K562 (cell line): ENCODE measurements around the gene TUT4. TPM values are rescaled to one million over a fixed set of nuclear protein-coding genes. Genes with fewer than 3 reads are reported as not detected.
A peak's percentile ranks its signal among the peaks of the same experiment; 100 is the strongest.

ENCODE experiments used
- ARID4B ChIP-seq: sonication (generic); formaldehyde crosslinking; IDR thresholded peaks from 2 replicates; pipeline ENCODE4 v1.8.0; 2022; ENCODE audit warnings: mild to moderate bottlenecking, missing genetic modification reagents
- BCOR ChIP-seq: fragments of 450-650 bp; IDR thresholded peaks from 2 replicates; pipeline ENCODE4 v1.6.1; 2016
- BDP1 ChIP-seq: IDR thresholded peaks from 3 replicates; pipeline ENCODE4 v1.6.1; 2011; ENCODE audit not compliant: insufficient read length, insufficient read depth
- CBFA2T2 ChIP-seq: fragments of 450-650 bp; conservative IDR thresholded peaks from 2 replicates; pipeline ENCODE4 v1.6.1; 2017; ENCODE audit warnings: mild to moderate bottlenecking
- CREM ChIP-seq: IDR thresholded peaks from 2 replicates; pipeline ENCODE4 v1.6.1; 2014; ENCODE audit warnings: antibody characterized with exemption, low read depth
- GABPB1 ChIP-seq: sonication (generic); formaldehyde crosslinking; IDR thresholded peaks from 2 replicates; pipeline ENCODE4 v1.8.0; 2022; ENCODE audit warnings: mild to moderate bottlenecking, missing genetic modification reagents
- GTF2F1 ChIP-seq: IDR thresholded peaks from 2 replicates; pipeline ENCODE4 v1.6.1; 2011; ENCODE audit warnings: low read depth, low read length, improper control_type of control experiment
- GTF3C2 ChIP-seq: IDR thresholded peaks from 3 replicates; pipeline ENCODE4 v1.6.1; 2011; ENCODE audit warnings: borderline replicate concordance, mild to moderate bottlenecking, moderate library complexity; ENCODE audit not compliant: insufficient read length; ENCODE audit errors: extremely low read depth
- ID3 ChIP-seq, 2 experiments: fragments of 250-450 bp in 1 of 2; fragments of 450-650 bp in 1 of 2; sonication (Bioruptor Pico) in 1 of 2; IDR thresholded peaks; 2 replicates each; pipeline versions ENCODE4 v1.6.1 to v1.8.0; 2016 to 2021; ENCODE audit warnings: mild to moderate bottlenecking in 2 of 2, moderate library complexity in 2 of 2, missing compliant biosample characterization in 1 of 2, missing genetic modification characterization in 1 of 2
- KDM2B ChIP-seq: fragments of 250-450 bp; sonication (Bioruptor Pico); IDR thresholded peaks from 2 replicates; pipeline ENCODE4 v1.8.0; 2021; ENCODE audit warnings: mild to moderate bottlenecking, moderate library complexity
- MAZ ChIP-seq, 2 experiments: fragments of 450-650 bp in 1 of 2; sonication (generic) in 1 of 2; formaldehyde crosslinking; IDR thresholded peaks in 1 of 2; conservative IDR thresholded peaks in 1 of 2; 2 replicates each; pipeline versions ENCODE4 v1.4.0 to v1.5.0; 2020; ENCODE audit warnings: mild to moderate bottlenecking in 1 of 2, missing genetic modification reagents in 1 of 2
- PHF20 ChIP-seq: fragments of 450-650 bp; IDR thresholded peaks from 2 replicates; pipeline ENCODE4 v1.6.1; 2018; ENCODE audit not compliant: partially characterized antibody
- RBM17 ChIP-seq: fragments of 200-400 bp; formaldehyde crosslinking; IDR thresholded peaks from 2 replicates; pipeline ENCODE4 v1.6.1; 2017; ENCODE audit warnings: low read depth, mild to moderate bottlenecking, low read length, borderline replicate concordance
- SMAD4 ChIP-seq: fragments of 250-450 bp; sonication (Bioruptor Pico); conservative IDR thresholded peaks from 2 replicates; pipeline ENCODE4 v1.8.0; 2021; ENCODE audit warnings: inconsistent platforms, mild to moderate bottlenecking, moderate library complexity
- ZBTB17 ChIP-seq: fragments of 450-650 bp; formaldehyde crosslinking; IDR thresholded peaks from 2 replicates; pipeline ENCODE4 v1.4.0; 2020; ENCODE audit warnings: mild to moderate bottlenecking
- ZNF431 ChIP-seq: sonication (generic); formaldehyde crosslinking; IDR thresholded peaks from 2 replicates; pipeline ENCODE4 v1.8.0; 2022; ENCODE audit warnings: mild to moderate bottlenecking, missing genetic modification reagents
- ZNF584 ChIP-seq: fragments of 200-800 bp; sonication (Bioruptor generic); IDR thresholded peaks from 2 replicates; pipeline ENCODE4 v1.6.1; 2016; ENCODE audit warnings: low read depth, mild to moderate bottlenecking, missing genetic modification characterization, missing compliant biosample characterization
- polyA plus RNA-seq, 8 experiments: library from polyadenylated mRNA; depleted of rRNA in 4 of 8; stranded (reverse) in 5 of 8; unstranded in 3 of 8; fragments of >200 nt; fragmentation: Nextera tagmentation in 2 of 8; fragmentation: Illumina TruSeq in 1 of 8; extraction: Ambion mirVana in 2 of 8; extraction: Trizol in 1 of 8; gene quantifications; 2 replicates each; pipeline versions ENCODE4 v1.2.1 to v1.2.3, GENCODE V29; 2011 to 2014; ENCODE audit warnings: inconsistent platforms in 1 of 8, missing spikeins in 1 of 8
- total RNA-seq, 7 experiments: library from RNA; depleted of rRNA in 6 of 7; stranded (reverse); fragments of >200 nt in 6 of 7; fragmentation: Illumina TruSeq in 2 of 7; extraction: Trizol in 2 of 7; gene quantifications; 2 replicates each; pipeline versions ENCODE4 v1.2.1 to v1.2.3, GENCODE V29; 2011 to 2021; ENCODE audit warnings: low replicate concordance in 1 of 7

Gene TUT4
- total and polyA plus RNA-seq, 9 of the 15 experiments (the other 6 are each of a cell fraction or from before 2014, with no cell fraction given): 15.8 to 53.5 (median 36.7) TPM

GRCh38 chr1:52553362-52554266 is 722 bp upstream of the TUT4 start (continued):
- TF ChIP-seq ARID4B (CRISPR knock-in tag) (no peak), ZNF584 (CRISPR knock-in tag) (no peak), ZBTB17 (CRISPR knock-in tag) (peak; percentile 53; the same call in 1 of the 2 replicates), ZNF431 (no peak; the same call in 1 of the 2 replicates), ID3 (CRISPR knock-in tag; IDR thresholded peaks at IDR 0.05) (no peak), ID3 (tag; IDR thresholded peaks at IDR 0.05) (peak; percentile 54; the same call in 1 of the 2 replicates), SMAD4 (CRISPR knock-in tag) (peak; percentile 57), GTF2F1 (no peak), BCOR (no peak), KDM2B (CRISPR knock-in tag) (no peak), MAZ (CRISPR knock-in tag; conservative IDR thresholded peaks at IDR 0.05 in 1 of 2, IDR thresholded peaks at IDR 0.05 in 1 of 2) (peak; percentile 89 to 92), PHF20 (peak; percentile 26), BDP1 (no peak), GTF3C2 (no peak), CREM (peak; percentile 36; the same call in 1 of the 2 replicates), CBFA2T2 (no peak), GABPB1 (CRISPR knock-in tag) (peak; percentile 45; the same call in 1 of the 2 replicates), RBM17 (no peak)
